Posterior cingulate gyrus (tissue), 11 donors: ENCODE results near the gene CDKL2.
"Not testable (repeated sequence)": the region's sequence is repeated elsewhere in the genome, so short reads cannot be mapped to it uniquely, and the experiment has no call there.

Experiments used
- DNase-seq, 10 donors: peaks; one replicate each; pipeline versions ENCODE4 v3.0.0 to v3.0.0-alpha.2; 2020 to 2021; ENCODE audit warnings: mixed read lengths in 3 of 10
- intact Hi-C: fragments of 100-400 bp; cut with DNase I; formaldehyde crosslinking; loops from one replicate; pipeline ENCODE4 v1.15.1; 2023

The CDKL2 gene

DNA sequence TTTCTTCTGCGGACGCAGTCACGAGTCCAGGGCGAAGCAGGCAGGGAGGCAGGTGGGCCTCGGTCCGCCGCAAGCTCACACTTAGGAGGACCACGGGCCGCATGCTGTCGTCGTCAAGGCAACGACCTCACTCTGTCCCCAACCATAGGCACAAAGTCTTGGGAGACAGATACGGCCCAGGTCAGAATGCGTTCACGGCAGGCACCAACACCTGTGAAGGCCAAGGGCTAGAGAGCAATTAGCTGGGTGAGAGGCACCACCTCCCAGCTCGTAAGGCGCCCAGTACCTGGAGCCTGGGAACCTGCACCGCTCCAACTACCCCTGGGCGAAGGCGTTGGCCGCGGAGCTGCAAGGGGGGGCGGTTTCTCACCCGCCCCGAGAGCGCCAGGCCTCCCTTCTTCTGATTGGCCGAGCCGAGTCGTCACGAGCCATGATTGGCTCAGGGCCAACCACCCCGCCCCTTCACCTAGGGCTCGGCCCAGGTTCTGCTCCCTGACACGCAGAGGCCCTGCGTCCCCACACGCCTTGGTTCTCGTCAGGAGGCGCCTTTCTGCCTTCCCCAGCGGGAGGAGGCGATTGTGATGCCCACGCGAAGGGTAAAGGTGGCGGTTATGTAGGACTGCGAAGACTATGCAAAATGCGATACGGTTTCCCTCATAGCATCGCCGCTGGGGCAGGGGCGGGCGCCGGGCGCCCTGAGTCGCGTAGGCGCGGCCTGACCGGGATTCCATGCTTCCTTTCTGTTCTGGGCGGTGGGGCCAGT, at the start of gene CDKL2:
CDKL2 (minus strand) TSS at position 355 of the 763 bp plus-strand sequence. CDS start 4,540 bp downstream, outside the sequence.
- DNase-seq, result peak; percentile 73 to 97 (median 86)
- intact Hi-C loops, result loop anchor here (2.0 kb wide), 1 partner anchor 42 kb away; the partner anchor contains the start of gene G3BP2

DNA sequence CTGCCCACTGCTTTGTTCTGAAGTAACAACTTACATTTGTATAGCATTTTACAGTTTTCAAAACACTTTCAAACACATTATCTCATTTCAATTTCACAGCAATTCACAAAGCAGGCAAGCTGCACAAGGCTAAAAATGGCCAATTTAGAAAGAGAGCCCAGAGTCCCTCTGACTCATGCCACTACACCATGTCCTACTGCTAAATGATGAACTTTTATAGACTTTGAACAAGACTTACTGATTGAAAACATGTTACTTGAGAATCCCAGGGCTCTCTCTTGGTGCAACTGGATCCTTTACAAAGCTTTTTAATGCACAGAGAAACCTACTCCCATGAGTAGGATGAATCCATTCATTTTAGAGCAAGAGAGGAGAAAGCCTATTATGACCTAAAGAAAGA, 48.6 kb upstream of the CDKL2 start:
- intact Hi-C loops, result no loop called here
- no peak for DNase-seq

DNA sequence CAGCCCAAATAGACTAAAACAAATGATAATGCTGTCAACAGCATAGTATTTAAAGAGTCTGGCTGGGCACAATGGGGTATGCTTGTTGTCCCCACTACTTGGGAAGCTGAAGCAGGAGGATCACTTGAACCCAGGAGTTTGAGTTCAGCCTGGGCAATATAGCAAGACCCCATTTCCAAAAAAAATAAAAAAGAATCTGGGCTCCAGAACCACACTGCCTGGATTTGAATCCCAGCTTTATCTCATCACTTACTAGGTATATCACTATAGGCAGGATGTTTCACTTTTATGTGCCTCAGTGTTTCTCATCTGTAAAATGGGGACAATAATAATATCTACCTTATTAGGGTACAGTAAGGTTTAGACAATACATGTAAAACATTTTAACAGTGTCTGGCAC, 48.1 kb upstream of the CDKL2 start:
- intact Hi-C loops, result no loop called here
- DNase-seq, result no peak

DNA sequence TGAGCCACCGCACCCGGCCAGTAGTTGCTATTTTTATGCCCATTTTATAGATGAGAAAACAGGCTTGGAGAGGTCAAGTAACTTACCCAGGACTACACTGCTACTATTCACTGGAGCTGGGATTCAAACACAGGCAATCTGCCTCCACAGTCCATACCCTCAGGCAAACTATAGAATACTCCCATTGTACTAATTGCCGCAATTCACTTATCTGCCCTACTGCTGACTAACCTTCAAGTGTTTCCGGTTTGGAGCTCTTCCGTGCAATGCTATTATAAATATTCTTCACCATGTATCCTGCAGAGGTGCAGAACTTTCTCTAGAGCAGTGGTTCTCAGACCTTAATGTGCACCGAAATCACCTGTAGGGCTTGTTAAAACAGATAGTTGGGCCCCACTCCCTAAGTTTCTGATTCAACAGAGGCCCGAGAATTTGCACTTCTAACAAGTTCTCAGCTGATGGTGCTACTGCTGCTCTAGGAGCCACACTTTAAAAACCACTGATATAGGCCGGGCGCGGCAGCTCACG, 44.7 kb upstream of the CDKL2 start:
- DNase-seq, result no peak
- intact Hi-C loops, result no loop called here

DNA sequence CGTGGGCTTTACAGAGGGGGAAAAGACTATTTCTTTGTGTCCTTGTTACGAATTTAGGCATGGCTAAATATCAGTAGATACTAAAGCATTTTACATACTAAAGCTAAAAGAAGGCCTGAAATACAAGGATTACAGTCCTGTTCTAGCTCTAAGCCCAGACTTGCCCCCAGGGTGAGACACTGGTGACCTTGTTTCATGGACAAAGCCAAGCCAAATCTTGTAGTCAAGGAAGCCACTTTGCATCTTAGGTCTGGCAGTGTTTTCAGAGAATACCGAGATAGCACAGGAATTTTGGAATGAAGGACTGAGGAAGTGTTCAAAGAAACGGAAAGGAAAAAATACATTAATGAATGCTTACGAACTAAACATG, 43.6 kb upstream of the CDKL2 start:
- no peak for DNase-seq
- intact Hi-C loops, result loop anchor here (2.0 kb wide), 2 partner anchors 43 to 51 kb away; partner anchors contain the start of genes CDKL2 and USO1

DNA sequence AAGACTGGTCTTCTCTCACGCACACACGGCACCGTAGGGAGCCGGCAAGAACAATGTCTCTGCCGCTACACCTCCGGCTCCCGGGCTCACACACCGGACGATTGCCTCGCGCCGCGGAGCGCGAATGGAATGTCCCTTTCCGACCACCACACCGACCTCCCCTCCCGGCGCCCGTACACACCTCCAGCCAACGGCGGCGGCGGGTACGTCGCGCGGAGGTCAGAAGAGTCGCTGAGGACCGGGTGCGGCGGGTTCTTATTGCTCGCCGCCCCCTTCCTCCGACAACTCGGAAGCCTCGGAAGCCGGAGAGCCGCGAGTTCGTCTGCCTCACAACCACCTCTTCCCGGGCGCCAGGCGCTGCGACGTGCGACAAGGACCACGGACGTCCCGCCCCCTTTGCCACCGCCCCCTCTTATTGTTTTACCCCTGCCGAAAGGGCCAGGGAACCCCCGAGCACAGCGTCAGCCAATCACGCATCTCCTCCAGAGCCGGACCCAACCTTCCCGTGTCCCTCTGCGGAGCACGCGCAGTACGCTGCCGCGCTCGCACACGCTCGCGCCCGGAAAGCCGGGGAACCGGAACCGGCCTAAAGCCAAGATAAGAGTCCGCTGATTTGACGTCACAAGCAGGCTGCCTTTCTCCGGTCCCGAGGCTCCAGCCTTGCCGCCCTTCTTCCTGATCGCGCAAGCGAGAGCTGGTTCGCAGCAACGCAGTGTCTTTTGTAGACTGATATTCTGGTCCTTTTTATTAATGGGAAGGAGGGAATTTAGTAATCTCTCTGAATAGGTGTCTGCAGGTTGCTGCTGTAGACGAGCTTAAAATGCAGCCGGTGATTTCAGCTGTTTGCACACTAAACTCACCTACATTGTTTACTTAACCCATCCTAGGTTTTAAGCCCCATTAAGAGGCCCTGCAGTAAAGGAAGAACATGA, 43.0 kb upstream of the CDKL2 start, which contains the start of gene G3BP2:
G3BP2 (minus strand) TSS at position 385 of the 932 bp plus-strand sequence. CDS start 11,386 bp downstream, outside the sequence.
- intact Hi-C loops, result loop anchor here (2.0 kb wide), 2 partner anchors 42 to 52 kb away; partner anchors contain the start of genes CDKL2 and USO1
- DNase-seq, result peak; percentile 93 to 99 (median 97)

DNA sequence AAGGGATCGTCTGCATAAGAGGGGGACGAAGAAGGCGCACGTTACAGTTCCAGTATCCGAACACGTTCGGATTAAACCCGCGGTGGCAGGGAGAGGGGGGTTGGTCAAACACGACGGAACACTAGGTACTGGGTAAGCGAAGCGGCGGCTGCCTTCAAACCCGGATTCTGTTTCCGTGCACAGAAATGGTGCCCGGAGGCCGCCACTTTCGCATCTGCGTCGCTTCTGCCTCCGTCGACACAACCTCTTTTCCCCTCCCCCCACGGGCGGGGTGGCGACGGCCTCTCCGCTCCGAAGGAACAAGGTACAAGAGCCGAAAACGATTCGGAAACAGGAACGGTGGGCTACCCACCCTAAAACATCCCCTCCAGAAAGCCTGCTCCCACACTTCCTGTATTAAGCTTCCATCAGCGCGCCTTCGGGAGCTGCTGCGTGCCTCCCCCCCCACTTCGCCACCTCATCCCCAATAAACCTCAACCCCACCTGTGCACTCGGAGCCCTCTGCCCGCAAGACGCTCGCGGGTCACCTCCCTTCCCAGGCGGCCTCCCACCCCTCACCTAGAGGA, 42.2 kb upstream of the CDKL2 start:
- DNase-seq, result peak; percentile 38 to 94 (median 66)
- intact Hi-C loops, result loop anchor here (2.0 kb wide), 2 partner anchors 42 to 52 kb away; partner anchors contain the start of genes CDKL2 and USO1

DNA sequence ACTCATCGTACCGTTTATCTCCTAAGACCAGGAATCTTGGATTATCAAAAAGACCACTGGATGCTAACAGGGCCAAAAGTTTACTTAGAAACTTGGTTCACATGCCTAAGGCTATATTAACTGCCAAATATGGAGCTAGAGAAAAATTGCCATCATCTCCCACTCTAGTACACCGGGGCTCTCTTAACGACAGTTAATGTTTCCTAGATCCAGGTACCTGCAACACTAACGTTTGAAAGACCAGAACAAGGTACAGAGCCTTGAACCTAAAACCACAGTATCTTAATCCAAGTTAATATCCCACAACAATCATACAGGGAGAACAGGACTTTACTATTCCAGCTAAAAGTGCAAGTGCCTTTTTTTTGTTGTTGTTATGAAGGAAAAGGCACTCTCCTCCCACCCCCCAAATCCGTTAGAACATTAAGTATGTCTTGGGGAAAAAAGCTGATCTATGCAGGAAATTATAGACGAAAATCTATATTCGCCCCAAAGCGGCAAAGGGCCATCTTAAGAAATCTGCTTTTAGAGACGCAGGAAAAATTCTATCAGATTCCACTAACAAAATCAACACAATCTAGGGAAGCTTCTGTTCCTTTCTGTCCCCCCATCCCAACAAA, 41.6 kb upstream of the CDKL2 start:
- intact Hi-C loops, result loop anchor here (2.0 kb wide), 2 partner anchors 41 to 53 kb away; partner anchors contain the start of genes CDKL2 and USO1
- no peak for DNase-seq

DNA sequence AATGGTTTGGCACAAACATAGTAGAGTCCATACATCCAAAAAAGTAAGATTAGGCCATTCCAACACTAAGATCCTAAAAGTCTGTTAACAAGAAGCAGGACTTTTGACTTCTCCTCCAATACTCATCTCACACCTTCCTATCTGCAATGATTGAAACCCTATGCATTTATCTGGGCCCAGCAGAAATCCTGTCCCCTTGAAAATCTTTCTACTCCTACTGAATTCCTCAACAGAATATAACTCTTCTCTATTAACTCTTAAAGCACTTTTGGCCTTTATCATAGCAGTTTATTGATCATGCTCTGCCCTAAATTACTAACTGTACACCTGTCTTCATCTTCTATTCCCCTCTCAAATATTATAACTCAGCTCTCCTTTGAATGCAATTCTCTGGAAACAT, 38.3 kb upstream of the CDKL2 start:
- no peak for DNase-seq
- intact Hi-C loops, result no loop called here

DNA sequence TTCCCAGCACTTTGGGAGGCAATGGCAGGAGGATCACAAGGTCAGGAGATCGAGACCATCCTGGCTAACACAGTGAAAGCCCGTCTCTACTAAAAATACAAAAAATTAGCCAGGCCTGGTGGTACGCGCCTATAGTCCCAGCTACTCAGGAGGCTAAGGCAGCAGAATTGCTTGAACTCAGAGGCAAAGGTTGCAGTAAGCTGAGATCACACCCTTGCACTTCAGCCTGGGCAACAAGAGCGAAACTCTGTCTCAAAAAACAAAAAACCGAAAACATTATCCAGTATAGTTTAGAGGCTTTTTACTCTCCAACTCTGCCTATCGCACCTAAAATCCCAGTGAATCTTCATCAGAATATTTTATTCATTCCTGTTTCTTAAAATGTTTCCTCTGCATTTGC, 37.3 kb upstream of the CDKL2 start:
- intact Hi-C loops, result not testable (repeated sequence)

DNA sequence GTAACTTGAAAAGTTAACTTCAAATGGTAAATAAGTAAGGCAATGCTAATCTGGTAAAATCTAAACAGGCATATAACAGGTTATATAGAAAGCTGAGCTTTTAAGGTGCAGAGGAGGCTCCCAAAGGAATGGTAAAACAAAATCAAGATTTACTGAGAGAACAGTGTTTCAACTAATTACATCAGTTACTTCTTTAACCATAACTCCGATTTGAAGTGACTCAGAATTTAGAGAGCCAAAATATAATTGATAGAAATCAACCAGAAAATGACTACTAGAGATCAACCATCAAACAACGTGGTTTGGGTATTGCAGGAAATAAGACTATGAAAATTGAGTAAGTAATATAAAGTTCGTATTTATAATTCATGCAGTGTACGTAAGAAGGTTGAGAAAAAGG, 36.0 kb upstream of the CDKL2 start:
- intact Hi-C loops, result no loop called here
- DNase-seq, result no peak

More for the DNA sequence above, 37.3 kb upstream of the CDKL2 start:
- DNase-seq, result not testable (repeated sequence)

DNA sequence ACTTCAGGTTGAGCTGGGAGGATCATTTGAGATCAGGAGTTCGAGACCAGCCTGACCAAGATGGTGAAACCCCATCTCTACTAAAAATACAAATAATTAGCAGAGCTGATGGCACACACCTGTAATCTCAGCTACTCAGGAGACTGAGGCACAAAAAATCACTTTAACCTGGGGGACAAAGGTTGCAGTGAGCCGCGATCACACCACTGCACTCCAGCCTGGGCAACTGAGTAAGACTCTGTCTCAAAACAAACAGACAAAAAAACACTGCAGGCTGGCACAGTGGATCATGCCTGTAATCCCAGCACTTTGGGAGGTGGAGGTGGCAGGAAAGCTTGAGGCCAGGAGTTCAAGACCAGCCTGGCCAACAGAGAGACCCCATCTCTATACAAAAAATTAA, 34.3 kb upstream of the CDKL2 start:
- intact Hi-C loops, DNase-seq: not testable (repeated sequence)

DNA sequence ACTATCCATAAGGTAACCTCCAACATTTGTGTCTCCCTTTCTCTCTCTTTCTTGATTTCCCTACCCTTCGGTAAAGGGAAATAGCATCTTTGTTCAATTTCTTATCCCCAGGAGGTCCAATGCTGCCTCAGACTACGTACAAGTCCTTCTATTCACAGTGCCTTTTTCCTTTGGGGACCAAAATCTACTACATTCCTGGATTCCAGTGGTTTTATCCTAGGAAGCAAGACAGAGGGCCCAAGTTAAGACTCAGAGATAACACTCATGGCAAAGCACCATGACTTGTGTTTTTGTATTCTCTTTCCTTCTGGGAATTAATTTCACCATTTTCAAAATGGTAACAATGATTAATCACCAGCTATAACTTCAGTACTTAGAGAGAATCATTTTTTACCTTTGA, 32.3 kb upstream of the CDKL2 start:
- intact Hi-C loops, result no loop called here
- DNase-seq, result no peak

DNA sequence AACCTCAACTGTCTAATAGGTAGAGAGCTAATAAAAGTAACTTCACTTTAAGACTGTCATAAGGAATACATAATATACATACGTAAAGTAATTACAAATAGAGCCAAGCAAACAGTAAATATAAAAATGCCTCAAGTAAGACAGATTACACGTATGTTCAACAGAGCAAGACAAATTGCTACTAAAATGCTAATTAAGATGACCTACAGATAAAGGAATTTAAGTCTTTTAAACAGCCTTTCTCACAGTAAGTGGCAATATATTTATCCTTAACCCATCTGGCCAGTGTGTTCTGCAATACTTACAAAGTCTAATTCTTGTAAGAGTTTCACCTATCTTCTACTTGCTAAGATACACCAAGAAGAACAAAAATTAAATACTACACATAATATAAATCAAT, 30.2 kb upstream of the CDKL2 start:
- DNase-seq, result no peak
- intact Hi-C loops, result no loop called here

DNA sequence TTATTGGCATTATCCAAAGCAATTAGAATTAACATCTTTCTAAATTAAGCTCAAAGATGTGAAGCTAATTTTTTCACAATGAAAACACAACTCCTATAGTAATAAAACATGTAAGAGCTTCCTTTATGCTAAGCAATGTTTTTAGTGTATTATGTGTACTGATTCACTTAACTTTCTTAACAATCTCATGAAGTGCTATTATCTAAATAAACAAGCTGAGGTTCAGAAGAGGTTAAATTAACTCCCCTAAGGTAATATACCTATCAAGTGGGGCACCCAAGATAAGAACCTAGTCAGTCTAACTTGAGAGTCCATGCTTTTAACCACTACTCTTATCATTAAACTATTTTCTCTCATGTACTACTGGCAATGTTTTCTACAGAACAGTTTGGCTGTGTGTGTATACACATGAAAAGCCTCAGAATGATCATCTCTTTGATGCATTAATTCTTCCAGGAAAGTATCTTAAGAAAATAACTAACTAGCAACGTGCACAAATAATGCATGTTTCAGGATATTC, 29.2 kb upstream of the CDKL2 start:
- intact Hi-C loops, result no loop called here
- DNase-seq, result no peak

DNA sequence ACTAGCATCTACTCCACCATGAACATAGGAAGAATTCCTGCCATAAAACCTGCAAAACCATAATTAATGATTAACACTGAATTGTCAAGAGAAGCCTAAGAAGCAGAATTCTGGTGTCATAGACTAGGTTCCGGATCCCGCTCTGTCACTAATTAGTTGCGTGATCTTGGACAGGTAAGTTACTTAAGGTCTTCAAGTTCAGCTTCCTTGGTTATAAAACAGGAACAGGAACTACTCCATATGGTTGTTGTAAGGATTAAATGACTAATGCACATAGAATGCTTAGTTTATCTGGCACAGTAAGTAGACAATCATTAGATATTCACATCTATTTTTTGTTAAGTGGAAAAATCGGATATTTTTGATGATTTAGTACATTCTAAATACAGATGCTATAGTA, 28.5 kb upstream of the CDKL2 start:
- intact Hi-C loops, result no loop called here
- DNase-seq, result no peak

DNA sequence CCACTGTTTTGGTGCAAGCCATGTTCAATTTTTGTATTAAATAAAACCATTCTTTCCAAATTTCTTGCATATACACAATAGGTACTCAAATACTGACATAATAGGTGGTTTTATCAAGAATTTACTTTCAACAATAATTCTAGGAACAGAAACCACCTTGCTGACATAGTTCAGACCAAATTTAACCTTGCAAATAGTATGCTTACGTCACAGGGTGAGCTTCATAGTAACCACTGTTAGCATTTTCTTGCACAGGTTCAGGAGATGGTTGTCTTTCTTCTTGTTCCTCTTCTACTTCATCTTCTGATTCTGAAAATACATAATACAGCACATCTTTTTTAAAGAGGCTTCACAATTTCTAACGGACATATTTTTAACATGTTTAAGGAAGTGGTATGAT, 25.2 kb upstream of the CDKL2 start:
- DNase-seq, result no peak
- intact Hi-C loops, result no loop called here

DNA sequence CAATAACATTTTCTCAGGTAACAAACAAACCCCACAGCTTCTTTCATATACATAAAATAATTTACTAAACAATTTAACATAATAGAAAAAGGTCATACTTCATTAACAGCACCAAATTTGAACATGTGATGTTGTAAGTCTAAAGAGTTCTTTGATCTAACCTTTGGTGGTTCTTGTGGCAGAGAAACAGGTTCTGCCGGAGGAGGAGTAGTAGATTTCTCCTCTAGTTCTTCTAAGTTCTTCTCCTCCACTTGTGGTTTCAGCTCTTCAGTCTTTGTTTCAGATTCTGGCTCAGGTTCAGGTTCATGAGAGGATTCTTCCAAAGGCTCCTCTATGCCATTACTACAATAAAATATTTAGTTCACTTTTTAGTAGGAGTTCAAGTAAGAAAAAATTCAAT, 24.6 kb upstream of the CDKL2 start:
- DNase-seq, result no peak
- intact Hi-C loops, result no loop called here

DNA sequence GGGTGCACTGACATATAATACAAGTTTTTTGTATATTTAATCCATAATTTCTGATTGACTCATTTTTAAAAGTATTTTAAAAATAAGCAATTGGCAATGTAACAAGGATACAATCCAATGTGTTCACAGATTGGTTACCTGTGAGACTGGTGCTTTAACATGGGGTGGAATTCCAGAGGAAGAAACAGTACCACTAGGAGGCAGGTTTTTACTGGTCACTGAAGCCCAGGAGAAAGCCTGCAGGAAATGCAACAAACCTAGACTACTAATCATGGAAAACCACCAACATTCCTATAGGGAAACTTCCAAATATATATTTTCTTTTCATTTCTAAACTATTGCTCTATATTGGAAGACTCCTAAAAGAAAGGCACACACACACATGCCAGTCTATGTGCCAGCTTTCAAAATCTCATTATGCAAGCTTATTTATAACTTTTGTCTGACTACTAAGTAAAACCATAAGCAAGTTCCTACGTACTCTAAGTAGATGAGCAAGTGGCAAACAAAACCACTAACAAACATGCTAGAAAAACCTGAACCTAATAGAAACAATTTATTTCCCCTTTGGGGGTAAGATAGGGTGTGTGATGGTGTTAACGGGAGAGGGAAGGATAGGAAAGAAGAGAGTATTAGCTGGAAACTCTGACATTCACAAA, 23.6 kb upstream of the CDKL2 start:
- intact Hi-C loops, result no loop called here
- DNase-seq, result no peak
